SJSA1 (cell line): ENCODE data around the gene GPR52. TPM values are rescaled to one million over a fixed set of nuclear protein-coding genes. Genes with fewer than 3 reads are reported as not detected.

ENCODE experiments used
- DNase-seq, 2 experiments: peaks; one replicate each; pipeline ENCODE4 v3.0.0-alpha.2; 2015 to 2020; ENCODE audit warnings: low spot score in 2 of 2, low read depth in 1 of 2
- H3K27ac ChIP-seq: fragments of 250-450 bp; sonication (Bioruptor Pico); 2 replicates; pipeline ENCODE4 v1.5.1; 2020; ENCODE audit warnings: mild to moderate bottlenecking, moderate library complexity
- H3K27me3 ChIP-seq: fragments of 250-450 bp; sonication (Bioruptor Pico); replicated peaks from 2 replicates; pipeline ENCODE4 v1.5.1; 2020; ENCODE audit warnings: mild to moderate bottlenecking, moderate library complexity
- H3K36me3 ChIP-seq: fragments of 250-450 bp; sonication (Bioruptor Pico); 2 replicates; pipeline ENCODE4 v1.5.1; 2020; ENCODE audit warnings: mild to moderate bottlenecking
- H3K4me1 ChIP-seq: fragments of 250-450 bp; sonication (Bioruptor Pico); replicated peaks from 2 replicates; pipeline ENCODE4 v1.6.1; 2021; ENCODE audit warnings: mild to moderate bottlenecking
- H3K4me3 ChIP-seq: fragments of 250-450 bp; sonication (Bioruptor Pico); 2 replicates; pipeline ENCODE4 v1.5.1; 2020; ENCODE audit warnings: mild to moderate bottlenecking
- H3K9me3 ChIP-seq: fragments of 250-450 bp; sonication (Bioruptor Pico); replicated peaks from 2 replicates; pipeline ENCODE4 v1.5.1; 2020; ENCODE audit warnings: mild to moderate bottlenecking
- total RNA-seq: library from RNA; depleted of rRNA; stranded (reverse); fragments of >200 nt; shearing (Covaris generic); gene quantifications from 2 replicates; pipeline ENCODE4 v1.2.3, GENCODE V29; 2014

Gene GPR52
- total RNA-seq, 1 experiment from 2014 or later, result 0.24 TPM

GRCh38 chr1:174428033-174428432 lies 19.7 kb upstream of the GPR52 start:
- H3K27me3 ChIP-seq, result no peaks in the 10 kb centered on the region
- no peaks in the 10 kb centered on the region for H3K9me3 ChIP-seq
- no peaks in the 10 kb centered on the region for H3K36me3 ChIP-seq
- H3K27ac ChIP-seq, result no peak overlapping the region
- no peak for DNase-seq
- H3K4me3 ChIP-seq, result no peak overlapping the region
- no peaks in the 10 kb centered on the region for H3K4me1 ChIP-seq

DNA sequence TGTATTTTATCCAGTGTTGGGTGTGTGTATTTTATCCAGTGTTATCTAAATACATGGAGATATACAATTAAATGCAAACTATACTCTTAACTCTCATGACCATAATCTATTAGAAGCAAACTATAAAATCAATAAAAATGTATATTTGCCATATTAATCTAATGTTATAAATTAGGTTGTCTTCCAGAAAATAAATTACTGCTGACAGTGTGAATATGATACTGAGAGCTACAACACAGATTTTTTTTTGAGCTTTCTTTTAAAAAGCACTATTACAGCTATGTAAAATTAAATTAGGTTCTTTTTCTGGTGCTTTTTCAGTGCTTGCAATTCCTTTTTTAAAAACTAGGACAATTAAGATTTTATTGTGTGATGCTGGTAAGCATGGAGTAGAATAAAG lies 19.0 kb upstream of the GPR52 start:
- DNase-seq, result no peak
- H3K4me3 ChIP-seq, result no peak overlapping the region
- H3K36me3 ChIP-seq, result no peaks in the 10 kb centered on the region
- H3K27me3 ChIP-seq, result no peaks in the 10 kb centered on the region
- no peaks in the 10 kb centered on the region for H3K4me1 ChIP-seq
- H3K9me3 ChIP-seq, result no peaks in the 10 kb centered on the region
- no peak overlapping the region for H3K27ac ChIP-seq

DNA sequence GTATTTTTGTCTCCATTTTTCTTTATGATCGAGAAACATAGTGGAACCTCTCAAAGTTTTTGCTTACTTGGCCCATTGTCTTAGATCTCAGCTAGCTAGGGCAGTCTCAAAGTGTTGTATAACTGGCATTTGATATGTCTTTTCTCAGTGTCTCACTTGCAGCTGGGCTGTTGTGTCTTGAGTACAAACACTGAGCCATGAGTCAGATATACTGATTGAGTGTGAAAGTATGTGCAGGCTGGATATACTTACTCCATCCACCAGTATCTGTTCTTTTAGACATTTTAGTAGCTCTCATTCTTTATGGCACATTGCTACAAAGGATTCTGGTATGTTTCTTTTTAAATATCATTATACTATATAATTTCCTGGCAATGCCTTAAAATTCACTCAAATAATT lies 14.3 kb upstream of the GPR52 start:
- Histone ChIP-seq H3K9me3 (no peaks in the 10 kb centered on the region), H3K27me3 (no peaks in the 10 kb centered on the region), H3K27ac (no peak overlapping the region), H3K4me3 (no peak overlapping the region), H3K36me3 (no peaks in the 10 kb centered on the region), H3K4me1 (no peaks in the 10 kb centered on the region)
- DNase-seq, result no peak

DNA sequence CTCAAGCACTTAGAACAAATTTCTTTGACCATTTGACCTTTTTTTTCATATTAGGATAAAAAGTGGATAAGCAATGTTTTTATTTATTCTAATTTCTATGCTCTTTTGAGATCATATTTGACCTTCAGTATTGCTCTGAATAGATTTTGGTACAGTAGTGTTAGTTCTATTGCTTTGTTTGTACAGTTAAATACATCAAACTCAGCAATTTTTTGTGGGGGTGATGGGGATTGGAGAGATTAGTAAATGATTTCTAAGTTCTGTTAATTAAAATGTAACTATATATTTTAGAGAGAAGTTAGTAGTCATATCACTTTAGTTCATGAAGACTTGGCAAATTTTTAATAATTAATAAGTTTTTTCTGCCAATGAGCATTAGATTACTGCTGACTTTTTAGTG lies 2.4 kb upstream of the GPR52 start:
- Histone ChIP-seq H3K27me3 (no peaks in the 10 kb centered on the region; the same call in 1 of the 2 replicates), H3K9me3 (no peaks in the 10 kb centered on the region), H3K4me1 (no peaks in the 10 kb centered on the region), H3K36me3 (no peaks in the 10 kb centered on the region), H3K27ac (no peak overlapping the region), H3K4me3 (no peak overlapping the region)
- DNase-seq, result no peak

DNA sequence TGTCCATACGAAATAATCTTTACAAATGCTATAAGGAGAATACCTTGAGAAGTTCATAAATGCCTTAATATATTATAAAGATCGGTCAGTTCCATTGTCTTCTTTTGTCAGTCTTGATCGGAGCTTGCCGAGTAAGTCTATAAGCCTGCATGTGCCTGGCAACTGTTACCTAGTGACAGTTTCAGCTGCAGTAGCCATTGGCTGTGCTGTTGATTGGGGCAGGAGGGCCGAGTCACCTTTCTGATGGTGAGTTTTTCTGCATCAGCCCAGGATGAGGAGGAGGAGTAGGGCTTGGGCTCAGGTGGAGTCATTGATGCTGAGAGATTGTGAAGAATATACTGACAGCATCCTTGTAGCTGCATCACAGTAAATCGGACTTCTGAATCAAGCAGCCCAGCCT lies 1.9 kb upstream of the GPR52 start:
- DNase-seq, result no peak
- H3K4me1 ChIP-seq, result no peaks in the 10 kb centered on the region
- no peaks in the 10 kb centered on the region for H3K36me3 ChIP-seq
- no peaks in the 10 kb centered on the region for H3K9me3 ChIP-seq
- H3K27ac ChIP-seq, result no peak overlapping the region
- no peak overlapping the region for H3K4me3 ChIP-seq
- no peaks in the 10 kb centered on the region; the same call in 1 of the 2 replicates for H3K27me3 ChIP-seq

DNA sequence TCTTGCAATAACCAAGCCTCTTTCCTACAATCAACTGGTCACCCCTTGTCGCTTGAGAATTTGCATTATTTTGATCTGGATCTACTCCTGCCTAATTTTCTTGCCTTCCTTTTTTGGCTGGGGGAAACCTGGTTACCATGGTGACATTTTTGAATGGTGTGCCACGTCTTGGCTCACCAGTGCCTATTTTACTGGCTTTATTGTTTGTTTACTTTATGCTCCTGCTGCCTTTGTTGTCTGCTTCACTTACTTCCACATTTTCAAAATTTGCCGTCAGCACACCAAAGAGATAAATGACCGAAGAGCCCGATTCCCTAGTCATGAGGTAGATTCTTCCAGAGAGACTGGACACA lies 743 bp downstream of the GPR52 start:
- H3K4me3 ChIP-seq, result no peak overlapping the region
- H3K4me1 ChIP-seq, result no peaks in the 10 kb centered on the region
- no peak for DNase-seq
- no peaks in the 10 kb centered on the region for H3K36me3 ChIP-seq
- H3K9me3 ChIP-seq, result no peaks in the 10 kb centered on the region
- H3K27ac ChIP-seq, result no peak overlapping the region
- no peaks in the 10 kb centered on the region; the same call in 1 of the 2 replicates for H3K27me3 ChIP-seq

DNA sequence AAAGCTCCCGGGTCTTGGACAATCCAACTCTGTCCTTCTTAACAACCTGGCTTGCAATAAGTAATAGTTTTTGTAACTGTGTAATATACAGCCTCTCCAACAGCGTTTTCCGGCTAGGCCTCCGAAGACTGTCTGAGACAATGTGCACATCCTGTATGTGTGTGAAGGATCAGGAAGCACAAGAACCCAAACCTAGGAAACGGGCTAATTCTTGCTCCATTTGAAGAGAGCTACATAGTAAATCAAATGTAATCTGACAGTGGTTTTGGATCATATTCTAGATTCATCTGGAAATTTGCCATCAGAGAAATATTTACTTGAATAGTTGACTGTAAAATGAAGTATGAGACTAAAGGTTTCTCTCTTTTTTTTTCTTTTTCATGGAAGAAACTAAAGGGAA lies 1.2 kb downstream of the GPR52 start:
- no peak overlapping the region for H3K4me3 ChIP-seq
- no peak for DNase-seq
- no peak overlapping the region for H3K27ac ChIP-seq
- H3K36me3 ChIP-seq, result no peaks in the 10 kb centered on the region
- H3K4me1 ChIP-seq, result no peaks in the 10 kb centered on the region
- no peaks in the 10 kb centered on the region for H3K9me3 ChIP-seq
- H3K27me3 ChIP-seq, result no peaks in the 10 kb centered on the region; the same call in 1 of the 2 replicates

DNA sequence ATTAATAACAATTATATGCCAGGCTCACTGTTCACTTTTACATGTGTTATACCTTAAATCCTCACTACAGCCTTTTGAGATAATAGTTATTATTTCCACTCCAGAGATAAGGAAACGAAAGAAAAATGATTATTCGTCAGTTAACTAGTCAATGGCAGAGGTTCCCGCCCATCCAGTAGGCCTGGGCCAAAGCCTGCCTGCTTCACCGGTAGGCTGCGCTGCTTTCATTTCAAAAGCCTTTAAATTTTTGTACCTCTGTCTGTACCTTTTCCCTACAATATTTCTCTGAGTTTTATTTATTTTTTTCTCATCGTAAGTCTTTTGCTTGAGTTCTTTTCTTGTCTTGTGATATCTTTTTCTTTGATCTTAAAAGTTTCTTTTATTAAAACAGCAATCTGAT lies 3.6 kb downstream of the GPR52 start:
- no peak for DNase-seq
- Histone ChIP-seq H3K4me3 (no peak overlapping the region), H3K36me3 (no peaks in the 10 kb centered on the region)

GRCh38 chr1:174465855-174466254 lies 18.1 kb downstream of the GPR52 start:
- H3K27me3 ChIP-seq, result no peaks in the 10 kb centered on the region

More for the DNA sequence above, 3.6 kb downstream of the GPR52 start:
- Histone ChIP-seq H3K27me3 (no peaks in the 10 kb centered on the region), H3K27ac (no peak overlapping the region), H3K9me3 (no peaks in the 10 kb centered on the region), H3K4me1 (no peaks in the 10 kb centered on the region)

DNA sequence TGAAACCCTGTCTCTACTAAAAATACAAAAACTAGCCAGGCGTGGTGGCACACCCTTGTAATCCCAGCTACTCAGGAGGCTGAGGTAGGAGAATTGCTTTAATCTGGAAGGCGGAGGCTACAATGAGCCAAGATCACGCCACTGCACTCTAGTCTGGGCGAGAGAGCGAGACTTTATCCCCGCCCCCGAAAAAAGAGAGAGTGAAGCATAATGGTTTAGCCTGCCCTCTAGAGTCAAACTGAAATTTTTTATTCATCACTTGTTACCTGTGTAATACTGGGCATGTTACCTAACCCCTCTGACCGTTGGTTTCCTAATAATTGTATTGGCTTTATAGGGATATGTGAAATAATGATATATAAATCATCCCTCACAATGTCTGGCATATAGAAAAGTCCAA lies 18.8 kb downstream of the GPR52 start:
- Histone ChIP-seq H3K27ac (no peak overlapping the region), H3K36me3 (no peaks in the 10 kb centered on the region), H3K4me1 (no peaks in the 10 kb centered on the region), H3K4me3 (no peak overlapping the region), H3K27me3 (no peaks in the 10 kb centered on the region), H3K9me3 (no peaks in the 10 kb centered on the region)
- DNase-seq, result no peak

More at GRCh38 chr1:174465855-174466254, 18.1 kb downstream of the GPR52 start:
- H3K27ac ChIP-seq, result no peak overlapping the region
- no peaks in the 10 kb centered on the region for H3K9me3 ChIP-seq
- no peak for DNase-seq
- H3K4me3 ChIP-seq, result no peak overlapping the region
- no peaks in the 10 kb centered on the region for H3K36me3 ChIP-seq
- no peaks in the 10 kb centered on the region for H3K4me1 ChIP-seq

DNA sequence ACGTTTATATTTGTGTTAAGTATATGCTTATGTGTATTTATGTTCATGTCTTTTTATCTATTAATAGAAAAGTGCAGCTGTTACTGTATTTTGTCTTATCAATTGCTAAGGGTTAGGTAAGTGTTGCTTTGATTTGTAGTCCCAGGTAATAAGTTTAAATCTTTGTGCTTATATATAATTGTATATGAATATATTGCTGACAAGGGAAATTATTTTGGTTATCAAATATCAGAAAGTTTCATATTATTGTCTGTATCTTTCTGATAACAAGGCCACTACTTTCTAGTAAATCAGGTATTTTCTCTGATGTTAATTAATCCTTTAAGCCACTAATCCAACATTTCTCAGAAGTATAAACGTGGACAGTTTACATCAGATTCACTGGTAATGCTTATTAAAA lies 21.3 kb downstream of the GPR52 start:
- no peaks in the 10 kb centered on the region for H3K4me1 ChIP-seq
- no peak overlapping the region for H3K27ac ChIP-seq
- H3K36me3 ChIP-seq, result no peaks in the 10 kb centered on the region
- no peak for DNase-seq
- H3K9me3 ChIP-seq, result no peaks in the 10 kb centered on the region
- H3K27me3 ChIP-seq, result no peaks in the 10 kb centered on the region
- no peak overlapping the region for H3K4me3 ChIP-seq

DNA sequence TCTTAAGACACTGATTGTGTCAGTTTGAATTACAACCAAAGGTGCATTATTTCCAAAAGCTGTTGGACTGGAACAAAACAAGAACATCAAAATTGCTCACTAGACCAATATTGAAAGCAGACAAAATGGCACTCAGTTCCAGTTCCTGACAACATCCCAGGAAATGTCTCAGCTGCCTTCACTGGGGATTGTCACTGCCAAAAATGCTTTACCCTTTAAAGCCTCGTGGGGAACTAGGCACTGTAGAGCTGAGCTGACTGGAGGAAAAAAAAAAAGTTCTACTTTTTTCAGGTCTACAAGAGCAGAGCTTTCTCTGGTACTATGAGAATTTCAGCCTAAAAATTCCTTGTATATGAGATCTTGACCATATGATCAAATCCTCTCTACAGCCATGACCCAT lies 21.9 kb downstream of the GPR52 start:
- Histone ChIP-seq H3K9me3 (no peaks in the 10 kb centered on the region), H3K4me1 (no peaks in the 10 kb centered on the region), H3K4me3 (no peak overlapping the region), H3K27ac (no peak overlapping the region), H3K27me3 (no peaks in the 10 kb centered on the region), H3K36me3 (no peaks in the 10 kb centered on the region)
- no peak for DNase-seq

DNA sequence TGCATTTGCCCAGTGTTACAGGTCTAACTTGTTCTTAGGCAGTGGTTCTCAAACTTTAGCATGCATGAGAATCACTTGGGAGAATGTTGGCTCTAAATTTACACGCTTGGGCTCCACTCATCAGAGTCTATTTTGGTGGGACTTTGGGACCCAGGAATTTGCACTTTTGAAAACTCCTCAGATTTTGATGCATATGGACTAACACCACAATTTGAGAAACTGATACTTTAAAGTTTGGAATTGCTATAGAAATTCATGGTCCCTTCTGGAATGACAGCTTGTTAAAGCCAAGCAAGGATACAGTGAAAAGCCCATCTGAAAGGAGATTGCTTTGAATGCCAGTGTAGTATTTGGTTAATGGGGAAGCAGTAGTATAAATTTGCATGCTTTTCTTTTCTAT lies 31.5 kb downstream of the GPR52 start:
- H3K4me3 ChIP-seq, result no peak overlapping the region
- DNase-seq, result no peak
- H3K27me3 ChIP-seq, result no peaks in the 10 kb centered on the region
- H3K4me1 ChIP-seq, result no peaks in the 10 kb centered on the region
- H3K27ac ChIP-seq, result no peak overlapping the region
- H3K9me3 ChIP-seq, result no peaks in the 10 kb centered on the region
- no peaks in the 10 kb centered on the region for H3K36me3 ChIP-seq

GRCh38 chr1:174480324-174480723 lies 32.6 kb downstream of the GPR52 start:
- Histone ChIP-seq H3K9me3 (no peaks in the 10 kb centered on the region), H3K4me1 (no peaks in the 10 kb centered on the region), H3K27ac (no peak overlapping the region), H3K4me3 (no peak overlapping the region), H3K36me3 (no peaks in the 10 kb centered on the region), H3K27me3 (no peaks in the 10 kb centered on the region)
- no peak for DNase-seq

DNA sequence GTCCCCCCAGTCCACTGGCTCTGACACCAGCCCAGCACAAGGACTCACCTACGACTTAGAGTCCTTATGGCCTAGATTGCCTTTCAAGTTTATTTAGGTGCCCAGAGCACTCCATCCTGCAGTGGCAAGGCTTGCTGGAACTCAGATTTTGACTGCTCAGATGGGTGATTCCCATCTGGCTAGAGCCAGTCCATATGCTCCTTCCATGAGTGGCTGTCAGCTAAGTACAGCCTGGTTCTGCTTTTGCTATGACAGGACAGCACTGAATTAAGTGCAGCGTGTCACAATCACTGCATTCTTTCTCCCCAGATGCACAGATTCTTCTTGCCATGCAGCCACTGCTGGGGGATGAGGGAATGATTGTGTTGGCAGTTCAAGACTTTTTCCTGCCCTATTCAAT lies 43.8 kb downstream of the GPR52 start:
- Histone ChIP-seq H3K9me3 (no peaks in the 10 kb centered on the region), H3K27ac (no peak overlapping the region), H3K4me1 (no peaks in the 10 kb centered on the region), H3K4me3 (no peak overlapping the region), H3K27me3 (no peaks in the 10 kb centered on the region), H3K36me3 (no peaks in the 10 kb centered on the region)
- DNase-seq, result no peak
